ENCODE results near the gene SOX2. TPM values are rescaled to one million over a fixed set of nuclear protein-coding genes. Genes with fewer than 3 reads are reported as not detected.

SOX2 gene
- polyA plus RNA-seq, 4 donors, result 0.27 to 1.0 (median 0.36) TPM

- DNase-seq (ENCODE audit: low read depth in 4 of 4, low spot score in 2 of 4), result no peak
These were observed 7.9 kb upstream of the SOX2 start for GRCh38 chr3:181703601-181704420.

GRCh38 chr3:181704421-181705085 lies 7.2 kb upstream of the SOX2 start:
- DNase-seq (ENCODE audit: low read depth in 4 of 4, low spot score in 2 of 4), result peak in 1 of 4 donors; percentile 3

GRCh38 chr3:181705086-181705480 lies 6.6 kb upstream of the SOX2 start:
- peak in 1 of 4 donors; percentile 2 for DNase-seq (ENCODE audit: low read depth in 4 of 4, low spot score in 2 of 4)

GRCh38 chr3:181707980-181708379 lies 3.7 kb upstream of the SOX2 start:
- no peak for DNase-seq (ENCODE audit: low read depth in 4 of 4, low spot score in 2 of 4)

GRCh38 chr3:181709537-181710279 lies 2.0 kb upstream of the SOX2 start:
- no peak for DNase-seq (ENCODE audit: low read depth in 4 of 4, low spot score in 2 of 4)

GRCh38 chr3:181710345-181711291 lies 1.1 kb upstream of the SOX2 start:
- no peak for DNase-seq (ENCODE audit: low read depth in 4 of 4, low spot score in 2 of 4)

GRCh38 chr3:181712226-181712552 lies 464 bp downstream of the SOX2 start:
- DNase-seq (ENCODE audit: low read depth in 4 of 4, low spot score in 2 of 4), result no peak

- no peak for DNase-seq (ENCODE audit: low read depth in 4 of 4, low spot score in 2 of 4)
These were observed 991 bp downstream of the SOX2 start for GRCh38 chr3:181712553-181713279.

GRCh38 chr3:181713280-181713647 lies 1.5 kb downstream of the SOX2 start:
- DNase-seq (ENCODE audit: low read depth in 4 of 4, low spot score in 2 of 4), result no peak

- no peak for DNase-seq (ENCODE audit: low read depth in 4 of 4, low spot score in 2 of 4)
These were observed 2.2 kb downstream of the SOX2 start for GRCh38 chr3:181713676-181714612.

GRCh38 chr3:181715571-181716340 lies 4.0 kb downstream of the SOX2 start:
- DNase-seq (ENCODE audit: low read depth in 4 of 4, low spot score in 2 of 4), result no peak

GRCh38 chr3:181716966-181717365 lies 5.2 kb downstream of the SOX2 start:
- no peak for DNase-seq (ENCODE audit: low read depth in 4 of 4, low spot score in 2 of 4)

- no peak for DNase-seq (ENCODE audit: low read depth in 4 of 4, low spot score in 2 of 4)
These were observed 5.9 kb downstream of the SOX2 start for GRCh38 chr3:181717549-181718171.

GRCh38 chr3:181718369-181718768 lies 6.6 kb downstream of the SOX2 start:
- DNase-seq (ENCODE audit: low read depth in 4 of 4, low spot score in 2 of 4), result no peak

GRCh38 chr3:181718987-181719911 lies 7.5 kb downstream of the SOX2 start:
- DNase-seq (ENCODE audit: low read depth in 4 of 4, low spot score in 2 of 4), result no peak

GRCh38 chr3:181719991-181720680 lies 8.4 kb downstream of the SOX2 start:
- DNase-seq (ENCODE audit: low read depth in 4 of 4, low spot score in 2 of 4), result no peak

Data from left renal cortex interstitium (tissue), 4 donors.